BLaER1 treated with 17β-estradiol and CSF1 and Interleukin-3, amounts not matched to agents 10 nM and 100 nM (cell line): ENCODE data around the gene USP37.

Source experiments
- H3K27ac ChIP-seq, 11 experiments: shearing (Covaris generic); formaldehyde crosslinking; 2 replicates each; pipeline ENCODE4 v1.8.1; 2022
- H3K27me3 ChIP-seq, 11 experiments: shearing (Covaris generic); formaldehyde crosslinking; 2 replicates each; pipeline ENCODE4 v1.8.1; 2022
- H3K36me3 ChIP-seq, 11 experiments: shearing (Covaris generic); formaldehyde crosslinking; 2 replicates each; pipeline ENCODE4 v1.8.1; 2022
- H3K4me1 ChIP-seq, 10 experiments: shearing (Covaris generic); formaldehyde crosslinking; 2 replicates each; pipeline ENCODE4 v1.8.1; 2022
- H3K4me2 ChIP-seq, 11 experiments: shearing (Covaris generic); formaldehyde crosslinking; 2 replicates each; pipeline ENCODE4 v1.8.1; 2022
- H3K4me3 ChIP-seq, 10 experiments: shearing (Covaris generic); formaldehyde crosslinking; 2 replicates each; pipeline ENCODE4 v1.8.1; 2022
- H3K9ac ChIP-seq, 11 experiments: shearing (Covaris generic); formaldehyde crosslinking; 2 replicates each; pipeline ENCODE4 v1.8.1; 2022
- H3K9me3 ChIP-seq, 11 experiments: shearing (Covaris generic); formaldehyde crosslinking; replicated peaks in 1 of 11; 2 replicates each; pipeline ENCODE4 v1.8.1; 2022
- H4K20me1 ChIP-seq, 11 experiments: shearing (Covaris generic); formaldehyde crosslinking; 2 replicates each; pipeline ENCODE4 v1.8.1; 2022
- Cebpa-rat ChIP-seq, 11 experiments: shearing (Covaris generic); IDR thresholded peaks; 2 replicates each; pipeline ENCODE4 v1.8.1; 2022

The USP37 gene

DNA sequence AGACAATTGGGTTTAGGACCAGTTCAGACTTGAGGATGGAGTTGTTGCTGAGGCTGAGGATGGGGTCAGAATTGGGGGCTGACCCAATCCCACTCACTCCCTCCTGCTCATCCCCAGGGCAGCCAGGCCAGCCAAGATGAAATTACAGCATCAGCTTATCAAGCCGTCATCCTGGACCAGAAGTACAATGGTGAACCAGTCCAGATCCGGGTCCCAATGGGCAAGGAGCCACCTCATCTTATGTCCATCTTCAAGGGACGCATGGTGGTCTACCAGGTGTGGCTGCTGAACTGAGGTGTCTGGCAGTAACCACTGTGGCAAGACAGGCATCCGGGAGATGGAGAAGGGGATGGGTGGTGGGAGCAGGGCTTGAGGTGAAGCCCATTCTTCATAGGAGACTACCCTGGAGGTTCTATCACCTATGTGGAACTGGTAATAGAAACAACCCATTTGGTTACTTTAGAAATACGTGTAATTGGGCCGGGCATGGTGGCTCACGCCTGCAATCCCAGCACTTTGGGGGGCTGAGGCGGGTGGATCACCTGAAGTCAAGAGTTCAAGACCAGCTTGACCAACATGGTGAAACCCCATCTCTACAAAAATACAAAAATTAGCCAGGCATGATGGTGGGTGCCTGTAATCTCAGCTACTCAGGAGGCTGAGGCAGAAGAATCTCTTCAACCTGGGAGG is 135.3 kb downstream of the USP37 start:
- no peaks in the 10 kb centered on the region for H3K36me3 ChIP-seq
- no peak overlapping the region for H3K4me2 ChIP-seq
- H3K4me3 ChIP-seq: no peak overlapping the region
- H3K4me1 ChIP-seq: peaks cover 0 to 4% (median 0%) of the 10 kb centered on the region in 10 experiments; a peak in 5 of 20 replicates
- no peaks in the 10 kb centered on the region for H3K9me3 ChIP-seq
- no peaks in the 10 kb centered on the region for H4K20me1 ChIP-seq
- no peaks in the 10 kb centered on the region for H3K27me3 ChIP-seq
- no peak overlapping the region for H3K27ac ChIP-seq
- no peak overlapping the region for H3K9ac ChIP-seq
- no peak for TF ChIP-seq Cebpa-rat (IDR thresholded peaks at IDR 0.05)

DNA sequence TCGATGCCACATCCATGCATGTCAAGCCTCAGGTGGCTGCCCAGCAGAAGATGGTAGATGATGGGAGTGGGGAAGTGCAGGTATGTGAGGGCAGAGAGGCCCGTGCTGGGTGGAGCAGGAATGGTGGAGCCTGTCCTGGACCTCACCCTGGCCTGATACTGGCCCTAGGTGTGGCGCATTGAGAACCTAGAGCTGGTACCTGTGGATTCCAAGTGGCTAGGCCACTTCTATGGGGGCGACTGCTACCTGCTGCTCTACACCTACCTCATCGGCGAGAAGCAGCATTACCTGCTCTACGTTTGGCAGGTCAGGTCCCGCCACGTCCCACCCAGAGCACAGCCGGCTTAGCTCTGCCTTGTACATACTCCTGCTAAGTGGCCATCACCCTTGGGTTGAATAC is 136.3 kb downstream of the USP37 start:
- no peak overlapping the region for H3K9ac ChIP-seq
- H3K4me2 ChIP-seq: no peak overlapping the region
- H3K27ac ChIP-seq: no peak overlapping the region
- H3K27me3 ChIP-seq: no peaks in the 10 kb centered on the region
- H3K4me1 ChIP-seq: no peaks in the 10 kb centered on the region
- TF ChIP-seq Cebpa-rat (IDR thresholded peaks at IDR 0.05): no peak
- H4K20me1 ChIP-seq: no peaks in the 10 kb centered on the region
- H3K4me3 ChIP-seq: no peak overlapping the region
- no peaks in the 10 kb centered on the region for H3K36me3 ChIP-seq
- H3K9me3 ChIP-seq: no peaks in the 10 kb centered on the region

DNA sequence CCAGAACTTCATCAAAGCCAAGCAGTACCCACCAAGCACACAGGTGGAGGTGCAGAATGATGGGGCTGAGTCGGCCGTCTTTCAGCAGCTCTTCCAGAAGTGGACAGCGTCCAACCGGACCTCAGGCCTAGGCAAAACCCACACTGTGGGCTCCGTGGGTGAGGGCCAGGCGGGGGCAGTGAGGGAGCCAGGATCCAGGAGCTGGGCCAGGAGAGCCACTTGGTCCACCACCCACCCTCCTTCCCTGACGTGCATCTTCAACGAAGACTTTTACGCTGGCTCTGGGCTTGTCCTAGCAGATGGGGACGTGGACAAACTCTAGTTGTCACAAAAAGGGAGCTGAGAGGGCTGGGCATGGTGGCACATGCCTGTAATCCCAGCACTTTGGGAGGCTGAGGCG is 137.4 kb downstream of the USP37 start:
- Histone ChIP-seq H3K4me3 (no peak overlapping the region), H3K9ac (no peak overlapping the region), H3K4me2 (no peak overlapping the region), H4K20me1 (no peaks in the 10 kb centered on the region), H3K4me1 (no peaks in the 10 kb centered on the region), H3K36me3 (no peaks in the 10 kb centered on the region), H3K9me3 (no peaks in the 10 kb centered on the region), H3K27me3 (no peaks in the 10 kb centered on the region), H3K27ac (no peak overlapping the region)
- no peak for TF ChIP-seq Cebpa-rat (IDR thresholded peaks at IDR 0.05)

DNA sequence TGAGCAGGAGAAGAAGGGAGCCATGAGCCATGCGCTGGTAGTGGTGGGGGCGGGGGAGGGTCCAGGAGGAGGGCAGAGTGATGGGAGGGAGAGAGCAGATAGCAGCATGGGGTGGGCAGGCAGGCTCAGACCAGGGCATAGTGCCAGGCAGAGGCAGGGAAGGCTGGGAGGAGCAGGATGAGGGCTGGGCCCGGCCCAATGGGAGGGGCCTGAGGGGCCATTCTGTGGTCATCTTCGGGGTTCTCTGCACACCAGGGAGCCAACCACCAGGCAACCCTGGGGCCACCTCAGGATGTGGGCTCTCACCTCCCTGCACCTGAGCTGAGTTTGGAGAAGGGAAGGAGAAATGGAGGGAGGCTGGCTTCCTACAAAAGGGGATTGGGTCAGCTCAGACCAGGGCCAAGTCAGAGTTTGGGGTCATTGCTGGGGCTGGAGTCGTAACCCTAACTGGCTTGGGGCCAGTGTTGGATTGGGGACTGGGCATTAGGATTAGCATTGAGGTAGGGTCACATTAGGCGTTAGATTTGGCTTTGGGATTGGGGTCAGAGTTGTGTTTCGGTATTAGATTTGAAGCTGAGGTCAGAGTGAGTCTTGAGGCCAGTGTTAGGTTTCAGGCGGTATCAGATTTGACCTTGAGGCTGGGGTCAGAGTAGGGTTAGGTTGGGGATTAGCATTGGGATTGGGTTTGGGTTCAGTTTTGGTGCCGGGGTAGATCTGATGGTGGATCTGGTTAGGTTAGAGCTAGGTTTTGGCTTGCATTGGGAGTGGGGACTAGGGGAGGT is 138.0 kb downstream of the USP37 start:
- no peaks in the 10 kb centered on the region for H4K20me1 ChIP-seq
- no peak overlapping the region for H3K4me2 ChIP-seq
- no peaks in the 10 kb centered on the region for H3K9me3 ChIP-seq
- no peaks in the 10 kb centered on the region for H3K36me3 ChIP-seq
- H3K27ac ChIP-seq: no peak overlapping the region
- no peak overlapping the region for H3K4me3 ChIP-seq
- H3K4me1 ChIP-seq: no peaks in the 10 kb centered on the region
- TF ChIP-seq Cebpa-rat (IDR thresholded peaks at IDR 0.05): no peak
- H3K27me3 ChIP-seq: no peaks in the 10 kb centered on the region
- H3K9ac ChIP-seq: no peak overlapping the region

DNA sequence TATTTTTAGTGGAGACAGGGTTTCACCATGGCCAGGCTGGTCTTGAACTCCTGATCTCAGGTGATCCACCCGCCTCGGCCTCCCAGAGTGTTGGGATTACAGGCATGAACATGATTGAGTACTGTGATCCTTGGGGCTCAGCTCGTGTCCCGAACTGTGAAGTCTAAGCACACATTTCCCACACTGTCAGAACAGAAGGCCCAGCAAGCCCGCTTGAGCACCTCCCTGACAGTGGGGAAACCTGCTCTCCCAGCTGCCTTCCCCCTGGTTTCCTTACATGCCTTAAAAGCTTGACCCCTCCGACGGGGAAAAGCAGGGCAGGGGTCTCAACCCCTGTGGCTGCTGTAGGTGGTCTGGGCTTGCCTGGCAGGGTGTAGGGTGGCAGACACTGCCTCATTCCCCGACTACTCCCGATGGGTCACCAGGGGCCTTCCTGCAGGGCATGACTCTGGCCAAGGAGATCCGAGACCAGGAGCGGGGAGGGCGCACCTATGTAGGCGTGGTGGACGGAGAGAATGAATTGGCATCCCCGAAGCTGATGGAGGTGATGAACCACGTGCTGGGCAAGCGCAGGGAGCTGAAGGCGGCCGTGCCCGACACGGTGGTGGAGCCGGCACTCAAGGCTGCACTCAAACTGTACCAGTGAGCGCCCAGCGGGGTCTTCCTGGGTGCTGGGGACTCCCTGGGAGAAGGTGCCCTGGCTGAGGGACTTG is 139.1 kb downstream of the USP37 start:
- H4K20me1 ChIP-seq: no peaks in the 10 kb centered on the region
- H3K4me1 ChIP-seq: no peaks in the 10 kb centered on the region; a peak in 1 of 20 replicates
- H3K27me3 ChIP-seq: no peaks in the 10 kb centered on the region
- no peaks in the 10 kb centered on the region for H3K9me3 ChIP-seq
- no peak overlapping the region for H3K9ac ChIP-seq
- H3K4me3 ChIP-seq: no peak overlapping the region
- H3K27ac ChIP-seq: no peak overlapping the region
- H3K4me2 ChIP-seq: no peak overlapping the region
- no peak for TF ChIP-seq Cebpa-rat (IDR thresholded peaks at IDR 0.05)
- H3K36me3 ChIP-seq: no peaks in the 10 kb centered on the region

DNA sequence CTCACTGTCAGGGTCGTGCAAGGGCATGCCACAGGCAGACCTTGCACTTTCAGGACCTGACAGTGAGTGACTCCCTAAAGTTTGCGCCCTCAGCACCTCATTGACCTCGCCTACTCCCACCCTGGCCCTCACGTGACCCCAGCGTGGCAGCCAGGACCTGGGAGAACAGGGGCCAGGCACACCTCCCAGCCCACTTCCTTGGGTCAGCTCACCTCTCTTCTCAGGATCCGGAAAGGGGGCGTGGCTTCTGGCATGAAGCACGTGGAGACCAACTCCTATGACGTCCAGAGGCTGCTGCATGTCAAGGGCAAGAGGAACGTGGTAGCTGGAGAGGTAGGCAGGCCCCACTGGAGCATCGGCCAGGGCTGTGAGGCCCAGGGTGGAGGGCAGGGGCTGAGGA is 140.4 kb downstream of the USP37 start:
- Histone ChIP-seq H4K20me1 (no peaks in the 10 kb centered on the region), H3K9ac (no peak overlapping the region), H3K4me1 (no peaks in the 10 kb centered on the region; a peak in 1 of 20 replicates), H3K36me3 (no peaks in the 10 kb centered on the region), H3K9me3 (no peaks in the 10 kb centered on the region), H3K27ac (no peak overlapping the region), H3K27me3 (no peaks in the 10 kb centered on the region), H3K4me3 (no peak overlapping the region), H3K4me2 (no peak overlapping the region)
- no peak for TF ChIP-seq Cebpa-rat (IDR thresholded peaks at IDR 0.05)

DNA sequence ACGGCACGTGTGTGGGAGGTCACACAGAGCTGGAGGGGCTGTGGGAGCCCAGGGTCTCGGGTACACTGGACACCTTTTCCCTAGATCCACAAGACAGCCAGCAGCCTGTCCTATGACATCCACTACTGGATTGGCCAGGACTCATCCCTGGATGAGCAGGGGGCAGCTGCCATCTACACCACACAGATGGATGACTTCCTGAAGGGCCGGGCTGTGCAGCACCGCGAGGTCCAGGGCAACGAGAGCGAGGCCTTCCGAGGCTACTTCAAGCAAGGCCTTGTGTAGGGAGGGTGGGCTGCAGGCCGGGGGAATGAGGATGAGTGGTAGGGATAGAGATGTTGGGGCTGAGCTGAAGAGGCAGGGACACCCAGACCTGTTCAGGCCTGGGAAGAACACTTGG is 142.6 kb downstream of the USP37 start:
- Histone ChIP-seq H3K9ac (no peak overlapping the region), H3K4me2 (no peak overlapping the region), H3K4me1 (no peaks in the 10 kb centered on the region; a peak in 1 of 20 replicates), H3K4me3 (no peak overlapping the region), H3K27ac (no peak overlapping the region), H3K36me3 (no peaks in the 10 kb centered on the region), H3K27me3 (no peaks in the 10 kb centered on the region), H4K20me1 (no peaks in the 10 kb centered on the region), H3K9me3 (no peaks in the 10 kb centered on the region)
- TF ChIP-seq Cebpa-rat (IDR thresholded peaks at IDR 0.05): no peak

DNA sequence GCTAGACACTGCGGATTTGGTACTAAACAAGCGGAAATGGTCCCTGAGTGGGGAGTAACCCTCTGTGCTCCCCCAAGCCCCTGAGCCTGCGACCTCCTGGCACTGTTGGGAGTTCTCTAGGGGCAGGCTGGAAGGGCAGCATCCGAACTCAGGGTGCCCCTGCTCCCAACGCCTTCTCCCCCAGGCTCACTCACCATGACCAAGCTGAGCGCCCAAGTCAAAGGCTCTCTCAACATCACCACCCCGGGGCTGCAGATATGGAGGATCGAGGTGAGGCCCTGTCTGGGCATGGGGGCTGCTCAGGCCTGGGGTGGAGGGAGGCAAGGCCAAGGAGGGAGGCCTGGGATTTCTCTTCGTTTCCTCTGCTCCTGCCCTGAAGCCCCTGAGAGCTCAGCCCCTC is 144.6 kb downstream of the USP37 start:
- H3K27me3 ChIP-seq: no peaks in the 10 kb centered on the region
- H4K20me1 ChIP-seq: no peaks in the 10 kb centered on the region
- H3K4me3 ChIP-seq: no peak overlapping the region
- H3K9ac ChIP-seq: no peak overlapping the region
- H3K9me3 ChIP-seq: no peaks in the 10 kb centered on the region
- H3K36me3 ChIP-seq: no peaks in the 10 kb centered on the region
- no peak for TF ChIP-seq Cebpa-rat (IDR thresholded peaks at IDR 0.05)
- no peak overlapping the region for H3K4me2 ChIP-seq
- no peaks in the 10 kb centered on the region; a peak in 1 of 20 replicates for H3K4me1 ChIP-seq
- no peak overlapping the region for H3K27ac ChIP-seq

DNA sequence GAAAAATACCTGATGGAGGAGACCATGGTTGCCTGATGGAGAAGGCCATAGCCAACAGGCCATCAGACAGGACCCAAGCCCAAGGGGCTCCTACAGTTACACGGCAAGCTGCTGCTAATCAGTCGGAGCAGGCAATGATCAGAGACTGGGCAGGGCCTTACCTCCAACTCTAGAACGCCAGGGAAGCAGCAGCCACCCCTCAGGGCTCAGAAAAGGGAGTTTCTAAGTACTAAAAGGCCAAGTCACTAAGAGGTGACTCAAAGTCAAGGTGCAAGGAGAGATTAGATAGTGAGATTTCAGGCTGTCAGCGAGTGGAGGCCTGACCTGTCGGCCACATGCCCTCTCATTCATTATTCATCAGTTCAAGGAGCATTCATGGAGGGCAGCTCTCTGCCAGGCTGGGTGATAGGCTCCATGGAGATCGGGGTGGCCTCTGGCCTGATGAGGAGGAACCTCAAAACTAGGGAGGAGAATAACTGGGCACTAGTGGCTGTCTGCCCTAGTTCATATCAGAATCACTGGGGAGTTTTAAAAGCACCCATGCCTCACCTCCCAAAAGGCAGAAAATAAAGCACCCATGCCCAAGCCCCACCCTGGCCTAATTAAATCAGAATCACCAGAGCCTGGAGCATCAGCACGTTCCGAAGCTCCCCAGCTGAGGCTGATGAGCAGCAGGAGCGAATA is 145.6 kb downstream of the USP37 start:
- no peak overlapping the region for H3K4me2 ChIP-seq
- H3K9me3 ChIP-seq: no peaks in the 10 kb centered on the region
- H3K9ac ChIP-seq: no peak overlapping the region
- H4K20me1 ChIP-seq: no peaks in the 10 kb centered on the region
- TF ChIP-seq Cebpa-rat (IDR thresholded peaks at IDR 0.05): no peak
- H3K27ac ChIP-seq: no peak overlapping the region
- H3K27me3 ChIP-seq: no peaks in the 10 kb centered on the region
- no peaks in the 10 kb centered on the region for H3K36me3 ChIP-seq
- H3K4me3 ChIP-seq: no peak overlapping the region
- no peaks in the 10 kb centered on the region; a peak in 1 of 20 replicates for H3K4me1 ChIP-seq
